H9 (cell line): ENCODE measurements around the gene CCDC80. TPM values are rescaled to one million over a fixed set of nuclear protein-coding genes. Genes with fewer than 3 reads are reported as not detected.

Source experiments
- DNase-seq: peaks from one replicate; pipeline ENCODE4 v3.0.0-alpha.2; 2017
- H2AFZ ChIP-seq: one replicate; pipeline ENCODE4 v1.6.1; 2013; ENCODE audit warnings: mild to moderate bottlenecking, low read length, control low read depth, moderate library complexity
- H2AK5ac ChIP-seq: 2 replicates; pipeline ENCODE4 v1.6.1; 2013; ENCODE audit warnings: low read length, control low read depth, mixed read lengths; ENCODE audit not compliant: insufficient read length
- H2BK120ac ChIP-seq: one replicate; pipeline ENCODE4 v1.6.1; 2013; ENCODE audit warnings: low read depth, mild to moderate bottlenecking, low read length, control low read depth, inconsistent platforms; ENCODE audit not compliant: poor library complexity, severe bottlenecking
- H2BK12ac ChIP-seq: 2 replicates; pipeline ENCODE4 v1.6.1; 2013; ENCODE audit warnings: low read length, control low read depth, mixed read lengths, low read depth; ENCODE audit not compliant: insufficient read length
- H2BK15ac ChIP-seq: 2 replicates; pipeline ENCODE4 v1.6.1; 2013; ENCODE audit warnings: low read depth, low read length, control low read depth
- H2BK20ac ChIP-seq: one replicate; pipeline ENCODE4 v1.6.1; 2013; ENCODE audit warnings: low read depth, mild to moderate bottlenecking, low read length, control low read depth, inconsistent platforms; ENCODE audit not compliant: poor library complexity, severe bottlenecking
- H2BK5ac ChIP-seq: 2 replicates; pipeline ENCODE4 v1.6.1; 2013; ENCODE audit warnings: low read length, control low read depth, mixed read lengths; ENCODE audit not compliant: insufficient read length
- H3K14ac ChIP-seq: 2 replicates; pipeline ENCODE4 v1.6.1; 2013; ENCODE audit warnings: low read length, control low read depth; ENCODE audit not compliant: insufficient read depth
- H3K18ac ChIP-seq: 2 replicates; pipeline ENCODE4 v1.6.1; 2013; ENCODE audit warnings: low read depth, mild to moderate bottlenecking, mixed read lengths, low read length, control low read depth; ENCODE audit not compliant: insufficient read length
- H3K23ac ChIP-seq: 2 replicates; pipeline ENCODE4 v1.6.1; 2013; ENCODE audit warnings: low read length, control low read depth, mixed read lengths, low read depth; ENCODE audit not compliant: insufficient read length
- H3K23me2 ChIP-seq: 2 replicates; pipeline ENCODE4 v1.6.1; 2013; ENCODE audit warnings: low read depth, mild to moderate bottlenecking, mixed read lengths, low read length, control low read depth; ENCODE audit not compliant: insufficient read length, poor library complexity, severe bottlenecking
- H3K27ac ChIP-seq: 2 replicates; pipeline ENCODE4 v1.5.1; 2013; ENCODE audit warnings: low read length, control low read depth, mixed read lengths, low read depth; ENCODE audit not compliant: insufficient read length
- H3K27me3 ChIP-seq: 2 replicates; pipeline ENCODE4 v1.6.1; 2013; ENCODE audit warnings: low read length, control low read depth, inconsistent platforms; ENCODE audit not compliant: insufficient read depth
- H3K4ac ChIP-seq: 2 replicates; pipeline ENCODE4 v1.6.1; 2013; ENCODE audit warnings: low read depth, mild to moderate bottlenecking, control low read depth, inconsistent platforms, low read length, moderate library complexity
- H3K4me1 ChIP-seq: 2 replicates; pipeline ENCODE4 v1.6.1; 2013; ENCODE audit warnings: low read length, control low read depth, inconsistent platforms; ENCODE audit not compliant: insufficient read depth
- H3K4me2 ChIP-seq: 2 replicates; pipeline ENCODE4 v1.6.1; 2013; ENCODE audit warnings: low read length, control low read depth, mixed read lengths; ENCODE audit not compliant: insufficient read length, insufficient read depth
- H3K56ac ChIP-seq: 2 replicates; pipeline ENCODE4 v1.6.1; 2013; ENCODE audit warnings: low read depth, mild to moderate bottlenecking, mixed read lengths, low read length, control low read depth; ENCODE audit not compliant: insufficient read length
- H3K79me1 ChIP-seq: 2 replicates; pipeline ENCODE4 v1.6.1; 2013; ENCODE audit warnings: low read depth, mild to moderate bottlenecking, moderate library complexity, low read length, control low read depth, inconsistent platforms; ENCODE audit not compliant: insufficient read depth, poor library complexity, severe bottlenecking
- H3K79me2 ChIP-seq: 2 replicates; pipeline ENCODE4 v1.6.1; 2013; ENCODE audit warnings: low read length, control low read depth, inconsistent platforms; ENCODE audit not compliant: insufficient read depth
- H3K9ac ChIP-seq: 2 replicates; pipeline ENCODE4 v1.6.1; 2013; ENCODE audit warnings: low read length, control low read depth, mixed read lengths; ENCODE audit not compliant: insufficient read length; ENCODE audit errors: extremely low read depth
- H3K9me3 ChIP-seq: one replicate; pipeline ENCODE4 v1.6.1; 2013; ENCODE audit warnings: low read depth, low read length, inconsistent platforms; ENCODE audit not compliant: control insufficient read depth
- H3T11ph ChIP-seq: one replicate; pipeline ENCODE4 v1.6.1; 2013; ENCODE audit warnings: mild to moderate bottlenecking, low read length, control low read depth, inconsistent platforms
- H4K20me1 ChIP-seq: one replicate; pipeline ENCODE4 v1.6.1; 2013; ENCODE audit not compliant: control insufficient read depth, insufficient read length, insufficient read depth
- H4K5ac ChIP-seq: 2 replicates; pipeline ENCODE4 v1.6.1; 2013; ENCODE audit warnings: low read depth, mild to moderate bottlenecking, mixed read lengths, low read length, control low read depth; ENCODE audit not compliant: insufficient read length
- H4K8ac ChIP-seq: replicated peaks from 2 replicates; pipeline ENCODE4 v1.6.1; 2013; ENCODE audit warnings: low read length, control low read depth, mixed read lengths, low read depth; ENCODE audit not compliant: insufficient read length
- H4K91ac ChIP-seq: 2 replicates; pipeline ENCODE4 v1.6.1; 2013; ENCODE audit warnings: low read depth, mild to moderate bottlenecking, moderate library complexity, mixed read lengths, low read length, control low read depth; ENCODE audit not compliant: insufficient read length
- H3K27ac Mint-ChIP-seq, 3 experiments: 2 replicates in 2 of 3; 3 replicates in 1 of 3; pipeline ENCODE4 v1.8.0; 2020 to 2021; ENCODE audit warnings: mixed read lengths in 3 of 3, mild to moderate bottlenecking in 1 of 3, moderate library complexity in 1 of 3
- H3K27me3 Mint-ChIP-seq: 2 replicates; pipeline ENCODE4 v1.8.0; 2021; ENCODE audit warnings: low read depth, mild to moderate bottlenecking, moderate library complexity, mixed read lengths
- H3K36me3 Mint-ChIP-seq, 3 experiments: 2 replicates in 2 of 3; 3 replicates in 1 of 3; pipeline ENCODE4 v1.8.0; 2020 to 2021; ENCODE audit warnings: low read depth in 3 of 3, mixed read lengths in 3 of 3; ENCODE audit not compliant: insufficient read depth in 1 of 3
- H3K4me1 Mint-ChIP-seq, 2 experiments: 2 replicates each; pipeline ENCODE4 v1.8.0; 2020; ENCODE audit warnings: mixed read lengths in 2 of 2
- H3K4me3 Mint-ChIP-seq, 2 experiments: 2 replicates in 1 of 2; 3 replicates in 1 of 2; pipeline ENCODE4 v1.8.0; 2020 to 2021; ENCODE audit warnings: mild to moderate bottlenecking in 2 of 2, mixed read lengths in 2 of 2, moderate library complexity in 1 of 2
- H3K9me3 Mint-ChIP-seq, 2 experiments: 2 replicates in 1 of 2; 3 replicates in 1 of 2; pipeline ENCODE4 v1.8.0; 2020; ENCODE audit warnings: mild to moderate bottlenecking in 2 of 2, mixed read lengths in 2 of 2, moderate library complexity in 1 of 2
- CTCF ChIP-seq: fragments of 200-600 bp; sonication (generic); conservative IDR thresholded peaks from 3 replicates; pipeline ENCODE4 v1.8.0; 2021; ENCODE audit warnings: antibody characterized with exemption, mild to moderate bottlenecking
- WGBS: extraction: QIAGEN DNeasy Blood & Tissue Kit; methylation state at CpG from one replicate; pipeline ENCODE4 v1.1.7; 2013; ENCODE audit warnings: missing lambda C conversion rate, low lambda C conversion rate, mixed read lengths; ENCODE audit not compliant: insufficient read length; ENCODE audit errors: extremely low coverage; 5-methylcytosine and 5-hydroxymethylcytosine counted together
- total RNA-seq: library from RNA; stranded (reverse); gene quantifications from 2 replicates; pipeline ENCODE4 v1.2.1, GENCODE V29; 2021

CCDC80 gene
- total RNA-seq, 1 experiment from 2014 or later: 5.4 TPM

- H3K79me1 ChIP-seq: peaks cover 3% of the 10 kb centered on the region
- H2BK5ac ChIP-seq: no peak overlapping the region
- no peak overlapping the region for H2BK15ac ChIP-seq
- no peak overlapping the region for H2AK5ac ChIP-seq
- H3K4me1 ChIP-seq: no peaks in the 10 kb centered on the region
- no peak overlapping the region for H3K14ac ChIP-seq
- TF ChIP-seq CTCF: peak; percentile 44; the same call in 2 of the 3 replicates
- no peak overlapping the region for H4K91ac ChIP-seq
- no peak overlapping the region for H3K23ac ChIP-seq
- Mint-ChIP-seq H3K9me3 (peaks cover 5 to 6% of the 10 kb centered on the region in 2 experiments; a peak in 4 of 5 replicates), H3K36me3 (peaks cover 23 to 45% (median 26%) of the 10 kb centered on the region in 3 experiments), H3K27me3 (no peaks in the 10 kb centered on the region), H3K27ac (no peak overlapping the region), H3K4me1 (no peaks in the 10 kb centered on the region), H3K4me3 (no peak overlapping the region)
- H2BK120ac ChIP-seq: no peak overlapping the region
- H2AFZ ChIP-seq: no peak overlapping the region
- no peak overlapping the region for H4K5ac ChIP-seq
- no peak overlapping the region for H4K8ac ChIP-seq
- no peak overlapping the region for H2BK12ac ChIP-seq
- H3K9ac ChIP-seq: no peak overlapping the region
- no CpG with 5 or more reads among the region's 1 CpG for WGBS
- H3K79me2 ChIP-seq: no peaks in the 10 kb centered on the region
- no peak overlapping the region for H3T11ph ChIP-seq
- H4K20me1 ChIP-seq: no peaks in the 10 kb centered on the region
- no peaks in the 10 kb centered on the region for H3K9me3 ChIP-seq
- no peaks in the 10 kb centered on the region for H3K27me3 ChIP-seq
- no peak overlapping the region for H3K4me2 ChIP-seq
- no peak overlapping the region for H2BK20ac ChIP-seq
- H3K4ac ChIP-seq: no peak overlapping the region
- no peak overlapping the region for H3K18ac ChIP-seq
- H3K23me2 ChIP-seq: no peaks in the 10 kb centered on the region
- no peak overlapping the region for H3K27ac ChIP-seq
- DNase-seq: no peak
- no peak overlapping the region for H3K56ac ChIP-seq
Observed at GRCh38 chr3:112550859-112551258, 90.1 kb downstream of the CCDC80 start.

Other genes starting within 250 kb of the CCDC80 start
- not detected in 2 replicates for gene BTLA, start 141.7 kb downstream of the CCDC80 start, total RNA-seq
- 59.3 and 60.7 TPM in 2 replicates for gene ATG3, start 79.2 kb downstream of the CCDC80 start, total RNA-seq
- 40.0 and 44.9 TPM in 2 replicates for gene SLC35A5, start 79.1 kb downstream of the CCDC80 start, total RNA-seq
- not detected in 2 replicates for gene CD200R1L, start 205.7 kb upstream of the CCDC80 start, total RNA-seq